HG03457 (cell line): Measurements from ENCODE around the gene CTNNA1.

Experiments used
- ATAC-seq: cut with Tn5 transposase; IDR thresholded peaks from one replicate; pipeline ENCODE4 v1.9.1; 2021; ENCODE audit warnings: moderate number of reproducible peaks; ENCODE audit not compliant: unreplicated experiment

The CTNNA1 gene

GRCh38 chr5:138844812-138845513, 91.7 kb downstream of the CTNNA1 start:
- no peak for ATAC-seq

DNA sequence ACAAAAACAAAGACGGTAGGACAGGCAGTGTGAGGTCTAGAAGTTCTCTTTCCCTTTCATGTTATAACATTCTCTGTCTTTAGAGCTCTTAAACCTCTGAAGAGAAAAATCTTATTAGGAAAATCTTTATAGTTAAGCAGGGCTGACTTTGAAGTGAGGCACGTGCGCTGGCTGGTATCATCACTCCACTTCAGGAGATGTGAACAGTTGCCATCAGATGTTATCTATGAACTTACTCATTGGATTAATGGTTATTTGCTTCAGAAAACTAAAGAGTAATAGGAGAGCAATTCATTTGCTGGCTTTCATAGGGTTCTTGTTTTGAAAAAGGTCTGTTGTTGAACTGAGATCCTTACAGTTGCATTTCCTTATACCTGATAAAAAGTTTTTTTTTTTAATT, 96.2 kb downstream of the CTNNA1 start:
- ATAC-seq, result no peak

GRCh38 chr5:138849882-138850281, 96.7 kb downstream of the CTNNA1 start:
- no peak for ATAC-seq

GRCh38 chr5:138850865-138851435, 97.7 kb downstream of the CTNNA1 start:
- ATAC-seq, result no peak

DNA sequence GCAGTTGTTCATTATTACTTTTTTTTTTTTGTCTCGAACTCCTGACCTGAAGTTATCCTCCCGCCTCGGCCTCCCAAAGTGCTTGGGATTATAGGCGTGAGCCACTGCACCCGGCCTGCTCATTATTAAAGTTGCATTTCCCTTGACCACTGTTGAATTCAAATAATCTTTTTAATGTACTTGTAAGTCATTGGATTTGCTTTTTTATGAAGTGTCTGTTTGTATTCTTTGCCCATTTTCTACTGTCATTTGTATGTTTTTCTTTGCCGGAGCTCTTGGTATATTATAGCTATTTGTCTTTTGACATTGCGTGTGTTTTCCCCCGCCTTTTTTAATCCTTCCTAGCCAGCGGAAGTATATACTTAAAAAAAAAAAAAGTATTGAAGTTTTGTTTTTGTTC, 99.9 kb downstream of the CTNNA1 start:
- ATAC-seq, result no peak

DNA sequence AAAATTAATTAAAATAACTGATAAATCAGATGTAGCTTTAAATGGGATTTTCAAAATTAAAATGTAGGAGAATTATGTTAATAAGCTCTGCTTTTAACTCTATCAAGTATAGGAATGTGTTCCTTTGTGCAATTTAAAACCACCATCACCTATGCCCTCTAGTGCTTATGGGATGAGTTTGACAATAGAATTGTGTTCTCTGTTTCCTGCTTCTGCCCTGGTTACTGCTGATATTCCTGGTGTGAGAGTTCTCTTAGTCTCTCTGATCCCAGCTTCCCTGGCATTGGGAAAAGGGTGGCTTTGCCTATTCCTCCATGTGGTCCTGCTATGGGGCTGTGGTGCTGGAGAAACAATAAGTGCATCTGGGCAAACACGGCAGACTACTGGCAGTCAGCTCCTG, 113.8 kb downstream of the CTNNA1 start:
- ATAC-seq, result no peak

GRCh38 chr5:138869038-138869437, 115.8 kb downstream of the CTNNA1 start:
- no peak for ATAC-seq

DNA sequence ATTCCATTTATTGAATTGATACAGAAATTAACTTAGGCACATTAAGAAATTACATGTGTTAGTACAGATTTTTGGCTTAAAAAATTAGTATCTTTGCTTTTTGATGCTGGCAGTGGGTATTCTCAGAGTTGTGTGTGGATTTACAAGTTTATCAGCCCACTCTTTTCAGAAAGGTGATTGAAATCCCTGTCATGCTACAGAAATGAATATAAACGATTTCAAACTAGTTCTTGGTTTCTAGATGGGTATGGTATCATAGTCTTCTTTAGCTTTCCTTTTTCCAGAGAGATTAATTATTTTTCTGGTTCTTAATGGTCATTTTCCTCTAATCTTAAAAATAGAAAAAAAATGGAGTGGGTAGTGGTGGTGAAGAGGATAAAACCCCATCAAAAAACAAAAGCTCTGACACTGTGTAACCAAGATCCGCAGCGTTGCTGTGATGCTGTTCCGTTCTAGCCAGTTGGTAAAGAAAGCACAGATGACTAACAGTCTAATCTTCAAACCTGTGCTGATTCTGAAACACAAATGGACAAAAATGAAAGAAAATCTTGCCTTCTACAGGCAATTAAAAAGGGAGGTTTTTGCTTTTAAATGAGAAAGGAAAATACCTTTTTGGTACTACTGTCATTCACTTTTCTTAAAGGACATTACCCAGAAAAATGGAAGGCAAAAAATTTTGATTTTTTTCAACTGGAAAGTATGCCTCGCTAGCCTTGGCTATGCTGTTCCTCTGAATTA, 116.7 kb downstream of the CTNNA1 start:
- ATAC-seq, result no peak

DNA sequence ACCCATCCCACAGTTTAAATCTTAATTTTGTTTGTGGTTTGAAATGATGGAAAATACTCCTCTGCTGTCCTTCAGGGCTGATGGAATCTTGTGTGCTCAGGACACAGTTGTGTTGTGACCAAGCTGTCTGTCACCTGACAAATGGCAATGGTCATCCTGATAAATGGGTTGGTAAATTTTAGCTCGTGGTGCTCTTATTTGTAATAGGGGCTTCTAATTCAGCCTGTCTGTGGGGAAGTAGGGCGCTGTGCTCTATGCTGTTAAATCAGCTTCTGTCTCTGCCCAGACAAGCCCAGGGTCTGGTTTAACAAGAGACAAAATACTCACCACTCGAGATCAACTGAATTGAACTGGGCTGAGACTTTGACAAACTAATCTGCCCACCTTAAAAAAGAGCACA, 117.4 kb downstream of the CTNNA1 start:
- no peak for ATAC-seq

GRCh38 chr5:138872841-138873465, 119.7 kb downstream of the CTNNA1 start:
- no peak for ATAC-seq

GRCh38 chr5:138873466-138874221, 120.4 kb downstream of the CTNNA1 start:
- ATAC-seq, result no peak

DNA sequence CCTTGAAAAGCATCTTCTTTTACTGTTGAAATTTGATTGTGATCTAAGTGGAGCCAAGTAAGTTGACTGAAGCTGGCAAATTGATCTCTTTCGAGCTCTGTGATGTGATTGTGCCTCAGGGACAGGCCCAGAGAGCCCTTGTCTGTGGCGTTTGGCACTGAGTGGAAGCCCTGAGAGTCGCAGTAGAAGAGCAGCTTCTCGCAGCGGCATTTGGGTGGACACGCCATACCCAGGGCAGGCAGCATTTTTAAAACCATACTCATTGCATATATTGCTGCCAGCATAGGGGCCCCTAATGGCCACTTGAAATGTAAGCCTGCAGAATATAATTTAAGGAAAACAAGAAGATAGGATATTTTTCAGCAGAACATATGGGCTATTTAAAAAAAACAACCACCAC, 121.0 kb downstream of the CTNNA1 start:
- ATAC-seq, result no peak

DNA sequence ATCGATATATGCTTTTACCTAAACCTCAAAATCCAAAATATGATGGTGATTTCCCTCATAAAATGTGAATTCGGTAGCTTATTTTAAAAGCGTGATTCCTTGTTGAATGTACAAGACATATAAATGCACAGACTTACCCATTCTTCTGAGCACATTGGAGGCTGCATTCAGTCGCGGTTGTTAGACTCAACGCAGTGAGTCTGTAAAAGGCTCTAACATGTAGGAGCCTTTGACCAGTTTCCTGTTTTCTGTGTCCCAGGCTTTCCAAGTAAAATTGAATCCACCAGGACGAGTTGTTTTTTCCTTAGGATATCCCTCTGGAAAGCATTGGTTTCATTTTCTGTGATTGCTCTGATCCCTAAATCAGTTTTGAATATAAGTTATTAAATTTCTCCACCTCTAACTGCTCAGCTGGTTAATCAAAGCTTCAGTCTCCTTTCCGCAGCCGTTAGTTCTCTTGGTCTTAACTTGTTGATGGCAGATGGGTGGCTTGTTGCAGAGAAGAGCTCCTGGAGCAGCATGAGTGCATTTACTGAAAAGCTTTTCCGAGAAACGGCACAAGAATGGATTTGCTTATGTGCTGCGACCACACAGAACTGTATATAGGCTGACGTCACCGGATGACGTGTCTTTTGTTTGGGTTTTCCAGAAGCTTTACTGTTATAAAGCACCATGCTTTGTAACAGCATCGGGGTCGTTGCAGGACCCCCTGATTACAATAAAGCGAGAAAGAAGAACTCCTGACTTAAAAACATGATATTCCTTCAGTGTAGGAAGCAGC, 121.7 kb downstream of the CTNNA1 start, which contains the start of gene LRRTM2:
Gene LRRTM2, minus strand, starts transcription at position 565 of the 781 bp plus-strand sequence. Its CDS starts 424 bp downstream, at position 141.
- ATAC-seq, result no peak

DNA sequence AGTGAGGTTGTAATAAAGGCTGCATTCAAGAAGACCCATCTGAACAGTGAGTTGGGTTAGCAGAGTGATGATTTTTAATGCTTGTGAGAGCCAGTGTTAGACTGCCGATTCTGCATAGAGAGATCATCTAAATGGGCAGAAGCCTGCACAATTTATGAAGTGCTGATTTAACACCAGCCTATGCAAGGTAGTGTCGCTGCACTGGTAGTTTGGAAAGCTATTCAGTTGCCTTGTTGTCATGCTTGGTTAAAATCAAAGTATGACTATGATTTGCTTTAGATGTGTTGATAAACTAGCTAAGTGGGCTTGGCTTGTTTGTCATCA, 122.3 kb downstream of the CTNNA1 start:
- no peak for ATAC-seq

- ATAC-seq, result no peak
Measured at GRCh38 chr5:138875946-138876345, 122.7 kb downstream of the CTNNA1 start.

- no peak for ATAC-seq
Measured at GRCh38 chr5:138876811-138877210, 123.6 kb downstream of the CTNNA1 start.

- no peak for ATAC-seq
Measured at GRCh38 chr5:138878437-138879235, 125.4 kb downstream of the CTNNA1 start.

DNA sequence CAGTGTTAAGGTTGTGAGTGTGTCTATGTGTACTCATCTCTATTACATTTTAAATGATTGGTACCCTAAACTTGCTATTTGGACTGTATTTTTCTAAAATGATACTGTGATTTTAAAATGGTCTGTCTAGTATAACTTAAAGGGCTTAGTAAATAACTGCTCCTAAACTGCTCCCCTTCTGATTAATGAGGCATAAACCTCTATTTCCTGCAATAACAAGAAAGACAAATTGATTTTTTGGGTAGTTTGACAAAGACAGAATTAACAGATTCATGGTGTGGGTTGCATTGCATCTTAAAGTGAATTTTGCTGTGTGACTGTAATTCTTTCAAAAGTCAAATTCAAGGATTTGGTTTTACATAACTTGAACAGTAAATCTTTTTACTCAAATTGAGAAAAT, 130.0 kb downstream of the CTNNA1 start:
- no peak for ATAC-seq

- ATAC-seq, result no peak
Measured at GRCh38 chr5:138884094-138884493, 130.9 kb downstream of the CTNNA1 start.
